Tibial nerve (tissue), 4 donors: ENCODE data around the gene NLRP6. TPM values are rescaled to one million over a fixed set of nuclear protein-coding genes. Genes with fewer than 3 reads are reported as not detected.

ENCODE experiments used
- DNase-seq, 2 donors: peaks; one replicate each; pipeline ENCODE4 v3.0.0-alpha.2; 2019; ENCODE audit warnings: low spot score in 2 of 2
- H3K27ac ChIP-seq, 4 donors: fragments of 200-600 bp; sonication (generic) in 3 of 4; one replicate each; pipeline ENCODE4 v1.5.1; 2017 to 2019; ENCODE audit warnings: mild to moderate bottlenecking in 1 of 4
- H3K27me3 ChIP-seq, 2 donors: fragments of 200-600 bp; sonication (generic) in 1 of 2; one replicate each; pipeline versions ENCODE4 v1.5.1 to v1.6.0; 2017 to 2019
- H3K36me3 ChIP-seq, 3 donors: fragments of 200-600 bp; sonication (generic); one replicate each; pipeline ENCODE4 v1.5.1; 2018 to 2019
- H3K4me1 ChIP-seq, 4 donors: fragments of 200-600 bp; sonication (generic) in 3 of 4; one replicate each; pipeline ENCODE4 v1.5.1; 2017 to 2019
- H3K4me3 ChIP-seq, 4 donors: fragments of 200-600 bp; sonication (generic) in 3 of 4; one replicate each; pipeline ENCODE4 v1.5.1; 2017 to 2019; ENCODE audit warnings: mild to moderate bottlenecking in 1 of 4, moderate library complexity in 1 of 4
- H3K9me3 ChIP-seq, 4 donors: fragments of 200-600 bp; sonication (generic) in 3 of 4; one replicate each; pipeline ENCODE4 v1.5.1; 2017 to 2019
- EP300 ChIP-seq, 2 donors: sonication (generic); formaldehyde crosslinking; IDR thresholded peaks; one replicate each; pipeline ENCODE4 v1.6.1; 2017; ENCODE audit warnings: antibody characterized with exemption in 2 of 2, mild to moderate bottlenecking in 1 of 2
- POLR2A ChIP-seq, 2 donors: fragments of 450-650 bp; IDR thresholded peaks; one replicate each; pipeline ENCODE4 v1.6.1; 2017; ENCODE audit warnings: antibody characterized with exemption in 2 of 2, mild to moderate bottlenecking in 2 of 2, moderate library complexity in 2 of 2
- WGBS, 2 donors: methylation state at CpG; one replicate each; pipeline ENCODE4 v1.1.5; 2018; 5-methylcytosine and 5-hydroxymethylcytosine counted together
- total RNA-seq, 4 donors: library from RNA; depleted of rRNA; stranded (reverse); fragments of >200 nt; gene quantifications; one replicate each; pipeline ENCODE4 v1.1.0, GENCODE V29; 2016
- TF ChIP-seq, protein P1 (sequence below), 5 experiments: fragments of 200-600 bp in 3 of 5; fragments of 450-650 bp in 2 of 5; sonication (generic) in 3 of 5; IDR thresholded peaks; one replicate each; pipeline ENCODE4 v1.5.1; 2016 to 2019; ENCODE audit warnings: antibody characterized with exemption in 5 of 5, mild to moderate bottlenecking in 3 of 5, moderate library complexity in 2 of 5

The NLRP6 gene
- total RNA-seq, 4 donors from 2014 or later: 1.0 to 3.3 (median 1.7) TPM

DNA sequence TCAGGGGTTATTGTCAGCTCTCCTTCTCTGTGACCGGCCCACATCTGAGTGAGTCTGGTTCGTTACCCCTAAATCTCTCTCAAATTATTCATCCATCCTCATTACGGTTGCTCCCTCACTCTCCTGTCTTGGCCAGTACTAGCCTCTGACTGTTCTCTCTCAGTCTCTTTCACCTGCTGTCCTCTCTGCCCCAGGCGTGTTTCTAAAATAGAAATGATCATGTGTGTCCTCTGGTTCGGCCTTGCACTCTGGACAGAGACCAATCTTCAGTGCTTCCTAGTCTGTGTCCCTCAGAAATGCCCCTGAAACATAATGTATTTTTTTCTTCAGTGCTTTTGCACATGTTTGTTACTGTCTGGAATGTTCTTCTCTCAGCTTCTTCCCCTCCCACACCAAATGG is 36.6 kb upstream of the NLRP6 start:
- TF ChIP-seq, protein P1, sequence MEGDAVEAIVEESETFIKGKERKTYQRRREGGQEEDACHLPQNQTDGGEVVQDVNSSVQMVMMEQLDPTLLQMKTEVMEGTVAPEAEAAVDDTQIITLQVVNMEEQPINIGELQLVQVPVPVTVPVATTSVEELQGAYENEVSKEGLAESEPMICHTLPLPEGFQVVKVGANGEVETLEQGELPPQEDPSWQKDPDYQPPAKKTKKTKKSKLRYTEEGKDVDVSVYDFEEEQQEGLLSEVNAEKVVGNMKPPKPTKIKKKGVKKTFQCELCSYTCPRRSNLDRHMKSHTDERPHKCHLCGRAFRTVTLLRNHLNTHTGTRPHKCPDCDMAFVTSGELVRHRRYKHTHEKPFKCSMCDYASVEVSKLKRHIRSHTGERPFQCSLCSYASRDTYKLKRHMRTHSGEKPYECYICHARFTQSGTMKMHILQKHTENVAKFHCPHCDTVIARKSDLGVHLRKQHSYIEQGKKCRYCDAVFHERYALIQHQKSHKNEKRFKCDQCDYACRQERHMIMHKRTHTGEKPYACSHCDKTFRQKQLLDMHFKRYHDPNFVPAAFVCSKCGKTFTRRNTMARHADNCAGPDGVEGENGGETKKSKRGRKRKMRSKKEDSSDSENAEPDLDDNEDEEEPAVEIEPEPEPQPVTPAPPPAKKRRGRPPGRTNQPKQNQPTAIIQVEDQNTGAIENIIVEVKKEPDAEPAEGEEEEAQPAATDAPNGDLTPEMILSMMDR (IDR thresholded peaks at IDR 0.05): no peak
- TF ChIP-seq POLR2A (IDR thresholded peaks at IDR 0.05) (no peak), EP300 (IDR thresholded peaks at IDR 0.05) (no peak)
- H3K9me3 ChIP-seq: no peaks in the 10 kb centered on the region
- H3K4me1 ChIP-seq: peaks cover 0 to 25% (median 13%) of the 10 kb centered on the region in 4 donors
- WGBS, 2 donors: 85 to 89% methylated on average over 5 of the region's 5 CpGs
- peaks cover 0 to 72% (median 12%) of the 10 kb centered on the region in 3 donors for H3K36me3 ChIP-seq
- no peaks in the 10 kb centered on the region for H3K27me3 ChIP-seq
- DNase-seq: no peak
- no peak overlapping the region for H3K4me3 ChIP-seq
- no peak overlapping the region for H3K27ac ChIP-seq

DNA sequence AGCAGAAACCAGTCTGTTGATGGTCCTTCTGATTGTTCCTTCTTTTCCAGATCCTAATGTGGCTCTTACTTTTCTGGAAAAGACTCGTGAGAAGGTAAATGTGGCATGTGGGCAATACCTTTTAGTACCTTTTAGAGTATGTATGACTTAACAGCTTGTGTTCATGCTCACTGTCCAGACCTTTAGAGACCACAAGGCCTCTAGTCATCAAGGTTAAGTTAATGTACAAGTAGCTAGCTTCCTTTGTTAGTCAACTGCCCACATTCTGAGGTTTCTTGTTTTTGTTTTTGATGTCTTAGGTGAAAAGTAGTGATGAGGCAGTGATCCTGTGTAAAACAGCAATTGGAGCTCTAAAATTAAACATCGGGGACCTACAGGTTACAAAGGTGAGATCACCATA is 33.8 kb upstream of the NLRP6 start:
- Histone ChIP-seq H3K4me1 (peaks cover 0 to 3% (median 0%) of the 10 kb centered on the region in 4 donors), H3K27me3 (no peaks in the 10 kb centered on the region), H3K27ac (no peak overlapping the region), H3K9me3 (no peaks in the 10 kb centered on the region), H3K4me3 (no peak overlapping the region), H3K36me3 (peaks cover 0 to 97% (median 36%) of the 10 kb centered on the region in 3 donors)
- no peak for DNase-seq
- WGBS, 2 donors: 93 to 97% methylated on average over 2 of the region's 2 CpGs
- TF ChIP-seq EP300 (IDR thresholded peaks at IDR 0.05) (no peak), POLR2A (IDR thresholded peaks at IDR 0.05) (no peak)
- TF ChIP-seq, protein P1 (IDR thresholded peaks at IDR 0.05): no peak

DNA sequence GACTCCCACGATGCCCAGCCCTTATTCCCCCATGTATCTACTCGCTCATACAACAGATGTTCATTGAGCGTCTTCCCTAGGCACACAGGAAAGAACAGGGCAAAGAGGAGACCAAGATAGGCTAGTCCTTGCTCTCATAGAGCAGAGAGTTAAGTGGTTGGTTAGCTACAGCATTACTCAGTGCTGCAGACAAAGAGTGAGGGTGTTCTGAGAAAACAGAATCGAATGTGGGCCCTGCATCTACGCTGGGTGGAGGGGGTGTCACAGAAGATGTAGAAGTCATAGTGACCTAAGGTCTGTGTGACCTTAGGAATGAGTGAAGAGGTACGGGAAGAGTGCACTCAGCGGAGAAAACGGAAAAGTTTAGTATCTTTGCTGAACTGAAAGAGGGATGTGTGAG is 29.1 kb upstream of the NLRP6 start:
- H3K9me3 ChIP-seq: no peaks in the 10 kb centered on the region
- peaks cover 0 to 97% (median 47%) of the 10 kb centered on the region in 3 donors for H3K36me3 ChIP-seq
- H3K27ac ChIP-seq: no peak overlapping the region
- H3K4me3 ChIP-seq: no peak overlapping the region
- WGBS, 2 donors: 76 to 81% methylated on average over 8 of the region's 8 CpGs
- H3K4me1 ChIP-seq: peaks cover 0 to 9% (median 0%) of the 10 kb centered on the region in 4 donors
- H3K27me3 ChIP-seq: no peaks in the 10 kb centered on the region
- TF ChIP-seq POLR2A (IDR thresholded peaks at IDR 0.05) (no peak), EP300 (IDR thresholded peaks at IDR 0.05) (no peak)
- TF ChIP-seq, protein P1 (IDR thresholded peaks at IDR 0.05): no peak
- DNase-seq: no peak

DNA sequence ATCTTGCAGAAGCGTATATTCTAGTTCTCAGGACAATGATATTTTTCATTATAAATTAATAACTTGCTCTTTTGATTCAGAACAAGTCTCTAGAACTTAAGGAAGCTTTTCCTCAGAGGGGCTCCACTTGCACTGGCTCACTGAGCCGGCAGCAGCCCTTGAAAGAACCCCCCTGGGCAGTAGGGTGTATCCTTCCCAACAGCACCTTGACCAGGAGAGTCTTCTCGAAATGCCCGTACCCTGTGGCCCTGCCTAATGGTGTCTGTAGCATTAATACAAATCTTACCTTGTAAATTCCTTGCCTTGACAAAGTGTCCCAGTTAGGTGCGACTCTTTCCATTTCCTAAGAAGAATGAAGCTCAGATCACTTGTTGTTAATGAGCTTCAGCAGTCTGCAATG is 27.9 kb upstream of the NLRP6 start:
- DNase-seq: no peak
- WGBS, 2 donors: 86 to 87% methylated on average over 5 of the region's 5 CpGs
- no peak overlapping the region for H3K27ac ChIP-seq
- no peaks in the 10 kb centered on the region for H3K27me3 ChIP-seq
- TF ChIP-seq EP300 (IDR thresholded peaks at IDR 0.05) (no peak), POLR2A (IDR thresholded peaks at IDR 0.05) (no peak)
- TF ChIP-seq, protein P1 (IDR thresholded peaks at IDR 0.05): no peak
- peaks cover 0 to 9% (median 0%) of the 10 kb centered on the region in 4 donors for H3K4me1 ChIP-seq
- peaks cover 0 to 85% (median 47%) of the 10 kb centered on the region in 3 donors for H3K36me3 ChIP-seq
- no peaks in the 10 kb centered on the region for H3K9me3 ChIP-seq
- no peak overlapping the region for H3K4me3 ChIP-seq

DNA sequence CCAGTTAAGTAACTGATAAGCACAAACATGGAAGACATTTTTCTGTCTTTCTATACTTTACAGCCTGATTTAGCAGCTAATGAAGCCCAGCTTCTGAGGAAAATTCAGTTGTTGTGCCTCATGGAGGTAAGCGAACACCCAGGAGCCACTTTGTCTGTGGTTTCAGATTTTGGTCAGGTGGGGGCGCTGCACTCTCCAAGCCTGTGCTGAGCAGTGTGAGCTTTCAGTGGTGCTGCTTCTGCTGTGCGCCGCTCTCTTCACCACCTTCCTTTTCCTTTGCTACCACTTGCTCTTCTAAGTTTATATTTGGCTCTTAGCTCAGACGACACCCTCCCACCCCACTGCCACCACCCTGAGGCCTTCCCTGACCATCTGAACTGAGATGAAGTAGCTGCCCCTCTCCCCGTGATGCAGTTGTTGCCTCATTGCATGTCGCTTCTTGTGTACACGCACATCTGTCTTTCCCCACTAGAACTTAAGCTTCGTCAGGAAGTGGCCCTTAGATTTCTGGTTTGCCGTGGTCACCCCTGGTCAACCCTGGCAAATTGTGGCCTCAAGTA is 27.4 kb upstream of the NLRP6 start:
- Histone ChIP-seq H3K4me1 (peaks cover 0 to 9% (median 0%) of the 10 kb centered on the region in 4 donors), H3K27ac (no peak overlapping the region), H3K36me3 (peaks cover 0 to 81% (median 45%) of the 10 kb centered on the region in 3 donors), H3K27me3 (no peaks in the 10 kb centered on the region), H3K4me3 (no peak overlapping the region), H3K9me3 (no peaks in the 10 kb centered on the region)
- WGBS, 2 donors: 70 to 71% methylated on average over 10 of the region's 10 CpGs
- DNase-seq: peak; percentile 52 to 70
- TF ChIP-seq EP300 (IDR thresholded peaks at IDR 0.05) (peak in 1 of 2 donors; percentile 15), POLR2A (IDR thresholded peaks at IDR 0.05) (no peak)
- TF ChIP-seq, protein P1 (IDR thresholded peaks at IDR 0.05): peak; percentile 48 to 70 (median 62)
